Transverse colon (tissue), 4 donors: ENCODE results near the gene MSLN. TPM values are rescaled to one million over a fixed set of nuclear protein-coding genes. Genes with fewer than 3 reads are reported as not detected.

ENCODE experiments used
- DNase-seq: peaks from one replicate; pipeline ENCODE4 v3.0.0-alpha.2; 2019
- H3K27ac ChIP-seq, 4 donors: fragments of 200-600 bp; sonication (generic); 2 replicates each; pipeline ENCODE4 v1.5.1; 2016 to 2018; ENCODE audit warnings: inconsistent platforms in 4 of 4
- H3K27me3 ChIP-seq: fragments of 200-600 bp; sonication (generic); 2 replicates; pipeline ENCODE4 v1.5.1; 2017; ENCODE audit warnings: inconsistent platforms
- H3K36me3 ChIP-seq, 4 donors: fragments of 200-600 bp; sonication (generic); 2 replicates each; pipeline ENCODE4 v1.5.1; 2017 to 2019; ENCODE audit warnings: inconsistent platforms in 4 of 4
- H3K4me1 ChIP-seq, 4 donors: fragments of 200-600 bp; sonication (generic); 2 replicates each; pipeline ENCODE4 v1.5.1; 2017 to 2020; ENCODE audit warnings: inconsistent platforms in 4 of 4
- H3K4me3 ChIP-seq, 4 donors: fragments of 200-600 bp; sonication (generic); 1 replicate in 1 of 4; 2 replicates in 3 of 4; pipeline versions ENCODE4 v1.5.1 to v1.6.1; 2017 to 2019; ENCODE audit warnings: inconsistent platforms in 4 of 4
- H3K9me3 ChIP-seq, 2 donors: fragments of 200-600 bp; sonication (generic); 2 replicates each; pipeline ENCODE4 v1.5.1; 2017 to 2019; ENCODE audit warnings: inconsistent platforms in 2 of 2
- EP300 ChIP-seq: sonication (generic); formaldehyde crosslinking; IDR thresholded peaks from one replicate; pipeline ENCODE4 v1.6.1; 2017; ENCODE audit warnings: antibody characterized with exemption, low read depth
- POLR2A ChIP-seq: fragments of 450-650 bp; IDR thresholded peaks from one replicate; pipeline ENCODE4 v1.6.1; 2016; ENCODE audit warnings: antibody characterized with exemption, mild to moderate bottlenecking, moderate library complexity
- POLR2AphosphoS5 ChIP-seq, 3 donors: sonication (generic); formaldehyde crosslinking; IDR thresholded peaks; one replicate each; pipeline ENCODE4 v1.6.1; 2016; ENCODE audit warnings: antibody characterized with exemption in 3 of 3
- WGBS, 2 donors: methylation state at CpG; one replicate each; pipeline ENCODE4 v1.1.5; 2018; ENCODE audit warnings: low coverage in 1 of 2; 5-methylcytosine and 5-hydroxymethylcytosine counted together
- in situ Hi-C, 4 donors: fragments of 200-750 bp; cut with MboI; loops; one replicate each; pipeline versions ENCODE4 v1.15.0 to v1.15.1; 2017; ENCODE audit warnings: low sequenced_read_pairs in 3 of 4, low pct_ligation_motif_present in 1 of 4, low pct_unique_long_range_greater_than_20kb in 1 of 4
- intact Hi-C: fragments of 100-400 bp; cut with DNase I; formaldehyde crosslinking; loops from one replicate; pipeline ENCODE4 v1.15.1; 2023; ENCODE audit warnings: low total_unique reads
- total RNA-seq, 4 donors: library from RNA; depleted of rRNA; stranded (reverse); fragments of >200 nt; gene quantifications; one replicate each; pipeline ENCODE4 v1.1.0, GENCODE V29; 2016
- TF ChIP-seq, protein P1 (sequence below), 5 experiments: fragments of 200-600 bp in 3 of 5; fragments of 450-650 bp in 2 of 5; sonication (generic) in 3 of 5; IDR thresholded peaks; 1 replicate in 2 of 5; 2 replicates in 3 of 5; pipeline ENCODE4 v1.5.1; 2016 to 2017; ENCODE audit warnings: antibody characterized with exemption in 5 of 5, inconsistent platforms in 3 of 5, mild to moderate bottlenecking in 2 of 5, moderate library complexity in 1 of 5

MSLN gene
- total RNA-seq, 4 donors from 2014 or later: 4.9 to 21.2 (median 10.3) TPM; not detected in 1

DNA sequence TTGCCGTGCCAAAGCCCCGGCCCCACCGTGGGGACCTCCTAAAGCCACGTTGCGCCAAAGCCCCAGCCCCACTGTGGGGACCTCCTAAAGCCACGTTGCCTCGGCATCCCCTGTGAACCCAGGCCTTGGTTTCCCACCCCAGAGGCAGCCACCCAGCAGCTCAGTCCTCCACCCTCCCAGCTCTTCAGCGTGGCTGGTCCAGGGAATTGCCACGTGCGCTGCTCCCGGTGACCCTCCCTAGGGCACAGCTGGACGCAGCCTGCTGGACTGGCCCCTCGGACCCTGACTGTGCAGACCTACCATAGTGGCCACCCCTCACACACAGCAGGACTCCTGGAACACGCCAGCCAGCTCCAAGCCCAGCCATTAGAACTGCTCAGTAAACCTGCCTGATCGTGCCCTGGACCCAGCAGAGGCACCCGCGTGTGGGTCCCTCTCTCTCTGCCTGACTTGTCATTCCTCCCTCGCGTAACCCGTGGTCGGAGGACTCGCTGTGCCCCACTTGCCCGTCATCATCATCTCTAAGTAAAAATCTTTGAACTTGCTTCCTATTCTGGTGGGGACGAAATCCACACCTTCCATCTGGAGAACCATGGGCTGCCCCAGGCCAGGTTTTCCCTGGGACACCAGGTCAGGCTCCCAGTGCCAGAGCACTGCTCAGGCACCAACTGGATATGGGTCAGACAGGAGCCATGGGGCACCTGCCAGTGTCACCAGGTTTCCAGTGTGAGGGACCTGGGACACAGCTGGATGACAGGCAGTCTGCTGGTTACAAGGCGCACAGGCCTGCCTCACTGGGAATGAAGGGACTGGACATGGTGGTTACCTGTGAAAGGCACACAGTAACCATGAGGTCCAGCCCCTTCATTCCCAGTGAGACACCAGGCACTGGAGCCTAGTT lies 25.3 kb upstream of the MSLN start:
- Histone ChIP-seq H3K27ac (no peak overlapping the region), H3K4me1 (peaks cover 5 to 12% (median 8%) of the 10 kb centered on the region in 4 donors), H3K36me3 (peaks cover 0 to 14% (median 5%) of the 10 kb centered on the region in 4 donors), H3K27me3 (no peaks in the 10 kb centered on the region), H3K9me3 (no peaks in the 10 kb centered on the region), H3K4me3 (no peak overlapping the region)
- intact Hi-C loops: no loop called here
- DNase-seq: no peak
- WGBS, 2 donors: 94% methylated on average over 23 of the region's 25 CpGs; no CpG with 5 or more reads in 1 of the 2 donors
- no peak for TF ChIP-seq POLR2A
- TF ChIP-seq, protein P1, sequence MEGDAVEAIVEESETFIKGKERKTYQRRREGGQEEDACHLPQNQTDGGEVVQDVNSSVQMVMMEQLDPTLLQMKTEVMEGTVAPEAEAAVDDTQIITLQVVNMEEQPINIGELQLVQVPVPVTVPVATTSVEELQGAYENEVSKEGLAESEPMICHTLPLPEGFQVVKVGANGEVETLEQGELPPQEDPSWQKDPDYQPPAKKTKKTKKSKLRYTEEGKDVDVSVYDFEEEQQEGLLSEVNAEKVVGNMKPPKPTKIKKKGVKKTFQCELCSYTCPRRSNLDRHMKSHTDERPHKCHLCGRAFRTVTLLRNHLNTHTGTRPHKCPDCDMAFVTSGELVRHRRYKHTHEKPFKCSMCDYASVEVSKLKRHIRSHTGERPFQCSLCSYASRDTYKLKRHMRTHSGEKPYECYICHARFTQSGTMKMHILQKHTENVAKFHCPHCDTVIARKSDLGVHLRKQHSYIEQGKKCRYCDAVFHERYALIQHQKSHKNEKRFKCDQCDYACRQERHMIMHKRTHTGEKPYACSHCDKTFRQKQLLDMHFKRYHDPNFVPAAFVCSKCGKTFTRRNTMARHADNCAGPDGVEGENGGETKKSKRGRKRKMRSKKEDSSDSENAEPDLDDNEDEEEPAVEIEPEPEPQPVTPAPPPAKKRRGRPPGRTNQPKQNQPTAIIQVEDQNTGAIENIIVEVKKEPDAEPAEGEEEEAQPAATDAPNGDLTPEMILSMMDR (IDR thresholded peaks at IDR 0.05): no peak
- no peak for TF ChIP-seq POLR2AphosphoS5 (IDR thresholded peaks at IDR 0.05)
- no peak for TF ChIP-seq EP300
- in situ Hi-C loops: no loop called here

DNA sequence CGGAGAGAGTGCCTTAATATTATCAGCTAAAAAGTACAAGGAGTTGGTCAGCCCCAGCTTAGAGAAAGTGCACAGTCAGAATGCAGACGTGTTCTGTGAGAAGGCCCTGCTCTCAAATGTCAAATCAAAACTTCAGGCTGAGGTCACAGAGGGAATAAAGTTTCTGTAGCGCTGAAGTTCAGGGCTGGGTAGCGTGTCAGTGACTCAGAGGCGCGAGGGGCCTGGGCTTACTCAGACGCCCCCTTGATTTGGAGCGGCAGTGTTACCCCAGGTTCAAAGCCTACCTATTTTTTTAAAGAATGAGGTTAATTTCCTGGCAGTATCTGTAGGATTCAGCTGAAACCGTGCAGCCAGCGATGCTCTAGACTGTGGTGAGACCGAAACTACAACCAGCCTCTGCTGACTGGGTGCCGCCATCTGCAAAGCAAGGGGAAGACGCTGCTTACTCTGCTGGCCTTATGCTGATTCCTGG lies 24.5 kb upstream of the MSLN start:
- H3K4me1 ChIP-seq: peaks cover 7 to 13% (median 9%) of the 10 kb centered on the region in 4 donors
- TF ChIP-seq, protein P1 (IDR thresholded peaks at IDR 0.05): no peak
- no peak for TF ChIP-seq POLR2A
- no peaks in the 10 kb centered on the region for H3K9me3 ChIP-seq
- intact Hi-C loops (no loop called here), in situ Hi-C loops (no loop called here)
- H3K4me3 ChIP-seq: no peak overlapping the region
- peaks cover 0 to 14% (median 5%) of the 10 kb centered on the region in 4 donors for H3K36me3 ChIP-seq
- WGBS, 2 donors: 86 to 95% methylated on average over 8 to 13 of the region's 13 CpGs
- DNase-seq: no peak
- H3K27ac ChIP-seq: no peak overlapping the region
- H3K27me3 ChIP-seq: no peaks in the 10 kb centered on the region

DNA sequence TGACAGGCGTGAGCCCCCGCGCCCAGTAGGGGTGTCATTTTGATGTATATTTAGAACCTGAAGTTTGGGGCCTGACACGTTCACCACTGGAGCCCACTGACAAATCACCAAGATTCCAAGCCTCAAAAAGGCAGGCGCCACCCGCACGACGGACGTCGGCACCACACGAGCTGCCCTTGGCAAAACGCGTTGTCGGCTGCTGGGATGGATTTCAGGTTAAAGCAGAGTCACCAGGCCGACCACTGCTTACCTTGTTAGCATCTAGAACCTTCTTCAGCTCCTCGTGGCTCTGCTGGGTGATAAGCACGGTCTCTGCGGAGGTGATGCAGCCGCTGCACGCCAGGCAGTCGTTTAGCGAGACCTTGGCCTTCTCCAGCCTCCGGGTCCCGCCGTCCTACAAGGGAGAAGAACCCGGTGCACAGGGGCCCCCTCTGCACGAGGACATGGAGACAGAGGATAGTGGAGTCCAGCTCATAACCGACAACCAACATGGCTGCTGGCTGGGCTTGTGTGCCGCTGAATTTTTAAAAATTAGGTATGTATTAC lies 23.5 kb upstream of the MSLN start:
- in situ Hi-C loops (no loop called here), intact Hi-C loops (no loop called here)
- WGBS, 2 donors: 60 to 96% methylated on average over 1 to 29 of the region's 29 CpGs
- no peaks in the 10 kb centered on the region for H3K27me3 ChIP-seq
- H3K36me3 ChIP-seq: peaks cover 0 to 14% (median 5%) of the 10 kb centered on the region in 4 donors
- no peak overlapping the region for H3K4me3 ChIP-seq
- no peaks in the 10 kb centered on the region for H3K9me3 ChIP-seq
- TF ChIP-seq POLR2AphosphoS5 (IDR thresholded peaks at IDR 0.05) (no peak), EP300 (no peak), POLR2A (no peak)
- TF ChIP-seq, protein P1 (IDR thresholded peaks at IDR 0.05): no peak
- DNase-seq: no peak
- no peak overlapping the region for H3K27ac ChIP-seq
- peaks cover 7 to 20% (median 14%) of the 10 kb centered on the region in 4 donors for H3K4me1 ChIP-seq
